ENCODE results near the gene POR. TPM values are rescaled to one million over a fixed set of nuclear protein-coding genes. Genes with fewer than 3 reads are reported as not detected.

Gene POR
- total and polyA plus RNA-seq, 4 donors: 116 to 973 (median 474) TPM

DNA sequence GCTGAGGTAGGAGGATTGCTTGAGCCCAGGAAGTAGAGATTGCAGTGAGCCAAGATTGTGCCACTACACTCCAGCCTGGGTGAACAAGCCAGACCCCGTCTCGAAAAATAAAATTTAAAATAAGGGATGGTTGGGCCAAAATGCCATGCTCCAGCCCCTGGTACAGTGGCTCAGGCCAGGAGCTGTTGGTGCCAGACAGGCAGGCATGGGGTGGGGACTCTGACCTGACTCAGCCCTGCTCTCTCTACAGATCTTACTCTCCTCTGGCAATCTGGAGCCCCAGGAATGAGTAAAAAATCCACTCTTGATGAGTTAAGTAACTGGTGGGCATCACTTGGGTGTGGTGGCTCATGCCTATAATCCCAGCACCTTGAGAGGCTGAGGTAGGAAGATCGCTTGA is 87.9 kb downstream of the POR start:
- Histone ChIP-seq H3K36me3 (ENCODE audit: control insufficient read depth in 4 of 4, insufficient read depth in 3 of 4, low read depth in 1 of 4, low read length in 3 of 4) (peaks cover 4 to 29% (median 12%) of the 10 kb centered on the region in 4 donors), H3K4me1 (ENCODE audit: control insufficient read depth in 4 of 4, insufficient read depth in 4 of 4, low read length in 3 of 4) (no peaks in the 10 kb centered on the region), H3K9ac (ENCODE audit: low read depth in 1 of 2, low read length in 2 of 2) (no peak overlapping the region), H3K9me3 (ENCODE audit: control insufficient read depth in 4 of 4, low read length in 3 of 4) (no peaks in the 10 kb centered on the region), H3K27ac (ENCODE audit: low read depth in 1 of 2, low read length in 2 of 2) (no peak overlapping the region), H3K4me3 (ENCODE audit: low read depth in 1 of 3, low read length in 3 of 3) (no peak overlapping the region), H3K27me3 (ENCODE audit: control insufficient read depth in 4 of 4, insufficient read depth in 4 of 4, low read length in 3 of 4) (no peaks in the 10 kb centered on the region)
- no peak for DNase-seq (ENCODE audit: low spot score)
- TF ChIP-seq HNF4G (IDR thresholded peaks at IDR 0.05): no peak
- TF ChIP-seq YY1 (IDR thresholded peaks at IDR 0.05): no peak
- TF ChIP-seq NR2F2 (IDR thresholded peaks at IDR 0.05): no peak
- TF ChIP-seq, protein P1, sequence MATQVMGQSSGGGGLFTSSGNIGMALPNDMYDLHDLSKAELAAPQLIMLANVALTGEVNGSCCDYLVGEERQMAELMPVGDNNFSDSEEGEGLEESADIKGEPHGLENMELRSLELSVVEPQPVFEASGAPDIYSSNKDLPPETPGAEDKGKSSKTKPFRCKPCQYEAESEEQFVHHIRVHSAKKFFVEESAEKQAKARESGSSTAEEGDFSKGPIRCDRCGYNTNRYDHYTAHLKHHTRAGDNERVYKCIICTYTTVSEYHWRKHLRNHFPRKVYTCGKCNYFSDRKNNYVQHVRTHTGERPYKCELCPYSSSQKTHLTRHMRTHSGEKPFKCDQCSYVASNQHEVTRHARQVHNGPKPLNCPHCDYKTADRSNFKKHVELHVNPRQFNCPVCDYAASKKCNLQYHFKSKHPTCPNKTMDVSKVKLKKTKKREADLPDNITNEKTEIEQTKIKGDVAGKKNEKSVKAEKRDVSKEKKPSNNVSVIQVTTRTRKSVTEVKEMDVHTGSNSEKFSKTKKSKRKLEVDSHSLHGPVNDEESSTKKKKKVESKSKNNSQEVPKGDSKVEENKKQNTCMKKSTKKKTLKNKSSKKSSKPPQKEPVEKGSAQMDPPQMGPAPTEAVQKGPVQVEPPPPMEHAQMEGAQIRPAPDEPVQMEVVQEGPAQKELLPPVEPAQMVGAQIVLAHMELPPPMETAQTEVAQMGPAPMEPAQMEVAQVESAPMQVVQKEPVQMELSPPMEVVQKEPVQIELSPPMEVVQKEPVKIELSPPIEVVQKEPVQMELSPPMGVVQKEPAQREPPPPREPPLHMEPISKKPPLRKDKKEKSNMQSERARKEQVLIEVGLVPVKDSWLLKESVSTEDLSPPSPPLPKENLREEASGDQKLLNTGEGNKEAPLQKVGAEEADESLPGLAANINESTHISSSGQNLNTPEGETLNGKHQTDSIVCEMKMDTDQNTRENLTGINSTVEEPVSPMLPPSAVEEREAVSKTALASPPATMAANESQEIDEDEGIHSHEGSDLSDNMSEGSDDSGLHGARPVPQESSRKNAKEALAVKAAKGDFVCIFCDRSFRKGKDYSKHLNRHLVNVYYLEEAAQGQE (IDR thresholded peaks at IDR 0.05): no peak
- TF ChIP-seq GABPA (IDR thresholded peaks at IDR 0.05 in 1 of 2, conservative IDR thresholded peaks at IDR 0.05 in 1 of 2): no peak
- no peak for TF ChIP-seq FOXA2 (IDR thresholded peaks at IDR 0.05)
- no peak for TF ChIP-seq FOXA1 (IDR thresholded peaks at IDR 0.05)
- TF ChIP-seq, protein P2, sequence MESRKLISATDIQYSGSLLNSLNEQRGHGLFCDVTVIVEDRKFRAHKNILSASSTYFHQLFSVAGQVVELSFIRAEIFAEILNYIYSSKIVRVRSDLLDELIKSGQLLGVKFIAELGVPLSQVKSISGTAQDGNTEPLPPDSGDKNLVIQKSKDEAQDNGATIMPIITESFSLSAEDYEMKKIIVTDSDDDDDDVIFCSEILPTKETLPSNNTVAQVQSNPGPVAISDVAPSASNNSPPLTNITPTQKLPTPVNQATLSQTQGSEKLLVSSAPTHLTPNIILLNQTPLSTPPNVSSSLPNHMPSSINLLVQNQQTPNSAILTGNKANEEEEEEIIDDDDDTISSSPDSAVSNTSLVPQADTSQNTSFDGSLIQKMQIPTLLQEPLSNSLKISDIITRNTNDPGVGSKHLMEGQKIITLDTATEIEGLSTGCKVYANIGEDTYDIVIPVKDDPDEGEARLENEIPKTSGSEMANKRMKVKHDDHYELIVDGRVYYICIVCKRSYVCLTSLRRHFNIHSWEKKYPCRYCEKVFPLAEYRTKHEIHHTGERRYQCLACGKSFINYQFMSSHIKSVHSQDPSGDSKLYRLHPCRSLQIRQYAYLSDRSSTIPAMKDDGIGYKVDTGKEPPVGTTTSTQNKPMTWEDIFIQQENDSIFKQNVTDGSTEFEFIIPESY (IDR thresholded peaks at IDR 0.05): no peak
- TF ChIP-seq SP1 (IDR thresholded peaks at IDR 0.05): no peak
- no peak for TF ChIP-seq EGR1 (IDR thresholded peaks at IDR 0.05; ENCODE audit: low read depth in 2 of 2)
- TF ChIP-seq, protein P3, sequence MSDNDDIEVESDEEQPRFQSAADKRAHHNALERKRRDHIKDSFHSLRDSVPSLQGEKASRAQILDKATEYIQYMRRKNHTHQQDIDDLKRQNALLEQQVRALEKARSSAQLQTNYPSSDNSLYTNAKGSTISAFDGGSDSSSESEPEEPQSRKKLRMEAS (IDR thresholded peaks at IDR 0.05): no peak
- TF ChIP-seq, protein P4, sequence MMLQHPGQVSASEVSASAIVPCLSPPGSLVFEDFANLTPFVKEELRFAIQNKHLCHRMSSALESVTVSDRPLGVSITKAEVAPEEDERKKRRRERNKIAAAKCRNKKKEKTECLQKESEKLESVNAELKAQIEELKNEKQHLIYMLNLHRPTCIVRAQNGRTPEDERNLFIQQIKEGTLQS (IDR thresholded peaks at IDR 0.05): no peak
- TF ChIP-seq TAF1 (conservative IDR thresholded peaks at IDR 0.05): no peak
- no peak for TF ChIP-seq RAD21 (IDR thresholded peaks at IDR 0.05)
- no peak for TF ChIP-seq JUND (IDR thresholded peaks at IDR 0.05)
- TF ChIP-seq RXRA (IDR thresholded peaks at IDR 0.05): no peak
- no peak for TF ChIP-seq HNF4A (conservative IDR thresholded peaks at IDR 0.05)
- TF ChIP-seq, protein P5, sequence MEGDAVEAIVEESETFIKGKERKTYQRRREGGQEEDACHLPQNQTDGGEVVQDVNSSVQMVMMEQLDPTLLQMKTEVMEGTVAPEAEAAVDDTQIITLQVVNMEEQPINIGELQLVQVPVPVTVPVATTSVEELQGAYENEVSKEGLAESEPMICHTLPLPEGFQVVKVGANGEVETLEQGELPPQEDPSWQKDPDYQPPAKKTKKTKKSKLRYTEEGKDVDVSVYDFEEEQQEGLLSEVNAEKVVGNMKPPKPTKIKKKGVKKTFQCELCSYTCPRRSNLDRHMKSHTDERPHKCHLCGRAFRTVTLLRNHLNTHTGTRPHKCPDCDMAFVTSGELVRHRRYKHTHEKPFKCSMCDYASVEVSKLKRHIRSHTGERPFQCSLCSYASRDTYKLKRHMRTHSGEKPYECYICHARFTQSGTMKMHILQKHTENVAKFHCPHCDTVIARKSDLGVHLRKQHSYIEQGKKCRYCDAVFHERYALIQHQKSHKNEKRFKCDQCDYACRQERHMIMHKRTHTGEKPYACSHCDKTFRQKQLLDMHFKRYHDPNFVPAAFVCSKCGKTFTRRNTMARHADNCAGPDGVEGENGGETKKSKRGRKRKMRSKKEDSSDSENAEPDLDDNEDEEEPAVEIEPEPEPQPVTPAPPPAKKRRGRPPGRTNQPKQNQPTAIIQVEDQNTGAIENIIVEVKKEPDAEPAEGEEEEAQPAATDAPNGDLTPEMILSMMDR (IDR thresholded peaks at IDR 0.05; ENCODE audit: low read depth, low read length, missing input control): no peak
- WGBS: 97% methylated on average over 3 of the region's 3 CpGs

All from liver (tissue), 9 donors.